C4-2B (cell line): ENCODE results near the gene BMP2K.
"Not testable (repeated sequence)": the region's sequence is repeated elsewhere in the genome, so short reads cannot be mapped to it uniquely, and the experiment has no call there.

Experiments used
- H3K27ac ChIP-seq: fragments of 450-650 bp; 2 replicates; pipeline ENCODE4 v1.5.1; 2017
- ZFX ChIP-seq: fragments of 450-650 bp; IDR thresholded peaks from 2 replicates; pipeline ENCODE4 v1.6.1; 2017
- TF ChIP-seq, protein P1 (sequence below): fragments of 450-650 bp; conservative IDR thresholded peaks from 2 replicates; pipeline ENCODE4 v1.5.1; 2017; ENCODE audit warnings: mild to moderate bottlenecking

Gene BMP2K

GRCh38 chr4:78845472-78845871, 69.3 kb downstream of the BMP2K start:
- TF ChIP-seq, protein P1, sequence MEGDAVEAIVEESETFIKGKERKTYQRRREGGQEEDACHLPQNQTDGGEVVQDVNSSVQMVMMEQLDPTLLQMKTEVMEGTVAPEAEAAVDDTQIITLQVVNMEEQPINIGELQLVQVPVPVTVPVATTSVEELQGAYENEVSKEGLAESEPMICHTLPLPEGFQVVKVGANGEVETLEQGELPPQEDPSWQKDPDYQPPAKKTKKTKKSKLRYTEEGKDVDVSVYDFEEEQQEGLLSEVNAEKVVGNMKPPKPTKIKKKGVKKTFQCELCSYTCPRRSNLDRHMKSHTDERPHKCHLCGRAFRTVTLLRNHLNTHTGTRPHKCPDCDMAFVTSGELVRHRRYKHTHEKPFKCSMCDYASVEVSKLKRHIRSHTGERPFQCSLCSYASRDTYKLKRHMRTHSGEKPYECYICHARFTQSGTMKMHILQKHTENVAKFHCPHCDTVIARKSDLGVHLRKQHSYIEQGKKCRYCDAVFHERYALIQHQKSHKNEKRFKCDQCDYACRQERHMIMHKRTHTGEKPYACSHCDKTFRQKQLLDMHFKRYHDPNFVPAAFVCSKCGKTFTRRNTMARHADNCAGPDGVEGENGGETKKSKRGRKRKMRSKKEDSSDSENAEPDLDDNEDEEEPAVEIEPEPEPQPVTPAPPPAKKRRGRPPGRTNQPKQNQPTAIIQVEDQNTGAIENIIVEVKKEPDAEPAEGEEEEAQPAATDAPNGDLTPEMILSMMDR: no peak
- TF ChIP-seq ZFX: no peak
- no peak overlapping the region for H3K27ac ChIP-seq

- TF ChIP-seq ZFX: no peak
- TF ChIP-seq, protein P1: no peak
- no peak overlapping the region for H3K27ac ChIP-seq
Observed at GRCh38 chr4:78846258-78846657, 70.1 kb downstream of the BMP2K start.

DNA sequence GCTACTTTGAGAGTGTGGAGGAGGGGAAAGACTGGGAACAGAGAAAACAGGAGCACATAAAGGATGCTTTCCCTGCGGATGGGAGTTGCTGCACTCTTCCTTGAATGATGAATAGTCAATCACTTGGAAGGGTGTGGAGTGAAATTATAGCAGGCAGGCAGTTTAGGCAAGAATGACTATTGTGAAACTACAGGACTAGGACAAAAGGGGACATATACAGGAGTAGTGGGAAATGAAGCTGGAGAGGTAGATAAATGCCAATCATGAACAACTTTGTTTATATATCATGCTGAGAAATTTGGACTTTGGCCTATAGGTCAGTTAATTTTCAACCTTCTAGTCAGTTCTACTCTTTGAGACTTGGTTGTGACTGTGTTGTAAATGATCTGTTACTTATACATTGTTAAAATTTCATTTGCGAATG, 86.2 kb downstream of the BMP2K start:
- TF ChIP-seq, protein P1: no peak
- TF ChIP-seq ZFX: no peak
- H3K27ac ChIP-seq: no peak overlapping the region

- no peak for TF ChIP-seq ZFX
- TF ChIP-seq, protein P1: no peak
Observed at GRCh38 chr4:78863254-78863869, 87.2 kb downstream of the BMP2K start.

GRCh38 chr4:78863991-78864390, 87.8 kb downstream of the BMP2K start:
- H3K27ac ChIP-seq: no peak overlapping the region
- no peak for TF ChIP-seq ZFX
- TF ChIP-seq, protein P1: no peak

More at GRCh38 chr4:78863254-78863869, 87.2 kb downstream of the BMP2K start:
- no peak overlapping the region for H3K27ac ChIP-seq

DNA sequence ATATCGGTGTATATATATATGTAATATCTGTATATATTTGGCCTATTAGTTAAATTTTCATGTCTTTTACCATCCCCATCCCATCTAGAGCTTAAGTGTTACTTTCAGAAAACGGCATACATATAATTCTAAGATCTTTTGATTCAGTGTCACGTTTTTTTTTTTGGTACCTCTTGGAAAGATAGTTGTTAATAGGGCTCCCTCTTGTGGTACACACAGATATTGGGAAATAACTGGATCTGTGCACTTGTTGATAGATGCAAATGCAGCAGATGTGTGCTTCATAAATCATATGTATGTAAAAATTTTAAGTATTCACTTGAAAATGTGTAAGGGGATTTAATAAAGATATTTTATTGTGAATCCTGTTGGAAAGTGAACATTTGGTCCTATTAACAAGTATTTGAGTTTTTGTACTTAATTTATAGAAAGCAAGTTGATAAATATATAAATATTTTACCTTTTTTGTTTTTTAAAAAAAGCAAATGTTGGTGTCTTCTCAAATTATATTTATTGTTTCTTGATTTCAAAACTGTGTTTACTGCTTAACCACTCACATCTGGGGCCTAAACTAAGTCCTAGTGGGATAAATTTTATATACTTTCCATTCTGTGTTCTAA, 88.4 kb downstream of the BMP2K start:
- no peak for TF ChIP-seq ZFX
- TF ChIP-seq, protein P1: peak; percentile 78
- H3K27ac ChIP-seq: no peak overlapping the region

GRCh38 chr4:78865451-78865850, 89.3 kb downstream of the BMP2K start:
- no peak overlapping the region for H3K27ac ChIP-seq
- TF ChIP-seq, protein P1: no peak
- TF ChIP-seq ZFX: no peak

DNA sequence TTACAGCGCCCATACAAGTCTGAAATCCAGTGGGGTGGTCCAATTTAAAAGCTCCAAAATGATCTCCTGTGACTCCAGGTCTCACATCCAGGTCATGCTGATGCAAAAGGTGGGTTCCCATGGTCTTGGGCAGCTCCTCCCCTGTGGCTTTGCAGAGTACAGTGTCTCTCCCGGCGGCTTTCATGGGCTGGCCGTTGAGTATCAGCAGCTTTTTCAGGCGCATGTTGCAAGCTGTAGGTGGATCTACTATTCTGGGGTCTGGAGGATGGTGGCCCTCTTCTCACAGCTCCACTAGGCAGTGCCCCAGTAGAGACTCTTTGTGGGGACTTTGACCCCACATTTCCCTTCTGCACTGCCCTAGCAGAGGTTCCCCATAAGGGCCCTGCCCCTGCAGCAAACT, 92.6 kb downstream of the BMP2K start:
- not testable (repeated sequence) for H3K27ac ChIP-seq
